Omental fat pad (tissue), 4 donors: ENCODE measurements around the gene LAIR1. TPM values are rescaled to one million over a fixed set of nuclear protein-coding genes. Genes with fewer than 3 reads are reported as not detected.
"Not testable (repeated sequence)": the region's sequence is repeated elsewhere in the genome, so short reads cannot be mapped to it uniquely, and the experiment has no call there.

Source experiments
- ATAC-seq: fragments of 150-250 bp; one replicate; pipeline ENCODE4 v1.9.1; 2016; ENCODE audit warnings: mild to moderate bottlenecking, moderate library complexity; ENCODE audit not compliant: low FRiP score
- DNase-seq: peaks from one replicate; pipeline ENCODE4 v3.0.0-alpha.2; 2019; ENCODE audit warnings: low spot score
- CTCF ChIP-seq, 3 donors: fragments of 450-650 bp; IDR thresholded peaks; one replicate each; pipeline ENCODE4 v1.5.1; 2016 to 2017; ENCODE audit warnings: antibody characterized with exemption in 3 of 3, mild to moderate bottlenecking in 3 of 3, moderate library complexity in 2 of 3
- total RNA-seq, 4 donors: library from RNA; depleted of rRNA; stranded (reverse); fragments of >200 nt; gene quantifications; one replicate each; pipeline ENCODE4 v1.1.0, GENCODE V29; 2016

LAIR1 gene
- total RNA-seq, 4 donors from 2014 or later, result 24.3 to 82.5 (median 37.0) TPM

GRCh38 chr19:54379187-54379678 is 14.5 kb upstream of the LAIR1 start:
- ATAC-seq, result no peak
- TF ChIP-seq CTCF (IDR thresholded peaks at IDR 0.05), result no peak
- DNase-seq, result no peak

GRCh38 chr19:54376610-54377285 is 12.0 kb upstream of the LAIR1 start:
- no peak for TF ChIP-seq CTCF (IDR thresholded peaks at IDR 0.05)
- DNase-seq (no peak), ATAC-seq (no peak)

- ATAC-seq, result peak; percentile 37
- not testable (repeated sequence) for DNase-seq
Measured at GRCh38 chr19:54375181-54375938, 10.6 kb upstream of the LAIR1 start.

GRCh38 chr19:54373781-54374631 is 9.3 kb upstream of the LAIR1 start:
- no peak for DNase-seq
- TF ChIP-seq CTCF (IDR thresholded peaks at IDR 0.05), result no peak
- ATAC-seq, result peak; percentile 56

GRCh38 chr19:54371453-54371852 is 6.7 kb upstream of the LAIR1 start:
- not testable (repeated sequence) for ATAC-seq, DNase-seq

GRCh38 chr19:54370434-54370796 is 5.7 kb upstream of the LAIR1 start:
- DNase-seq, ATAC-seq: not testable (repeated sequence)

- ATAC-seq, DNase-seq: not testable (repeated sequence)
Measured at GRCh38 chr19:54369688-54370433, 5.1 kb upstream of the LAIR1 start.

- ATAC-seq (no peak), DNase-seq (no peak)
- no peak for TF ChIP-seq CTCF (IDR thresholded peaks at IDR 0.05)
Measured at GRCh38 chr19:54369082-54369687, 4.5 kb upstream of the LAIR1 start.
